Esophagus muscularis mucosa (tissue), 4 donors: Measurements from ENCODE around the gene SULT2A1.

Source experiments
- CTCF ChIP-seq, 3 experiments: fragments of 200-600 bp in 2 of 3; fragments of 450-650 bp in 1 of 3; sonication (generic) in 2 of 3; IDR thresholded peaks; one replicate each; pipeline ENCODE4 v1.5.1; 2017 to 2019; ENCODE audit warnings: antibody characterized with exemption in 3 of 3, mild to moderate bottlenecking in 2 of 3, moderate library complexity in 1 of 3
- EP300 ChIP-seq: sonication (generic); formaldehyde crosslinking; IDR thresholded peaks from one replicate; pipeline ENCODE4 v1.6.1; 2017; ENCODE audit warnings: antibody characterized with exemption
- POLR2A ChIP-seq: fragments of 450-650 bp; IDR thresholded peaks from one replicate; pipeline ENCODE4 v1.6.1; 2017; ENCODE audit warnings: antibody characterized with exemption, moderate library complexity, mild to moderate bottlenecking, low read depth
- POLR2AphosphoS5 ChIP-seq, 2 donors: sonication (generic); formaldehyde crosslinking; IDR thresholded peaks; one replicate each; pipeline ENCODE4 v1.6.1; 2017; ENCODE audit warnings: antibody characterized with exemption in 2 of 2

GRCh38 chr19:47863514-47863936 is 22.6 kb downstream of the SULT2A1 start:
- TF ChIP-seq POLR2A (no peak), CTCF (IDR thresholded peaks at IDR 0.05) (peak; percentile 89 to 95 (median 91)), POLR2AphosphoS5 (IDR thresholded peaks at IDR 0.05) (no peak), EP300 (no peak)
